ENCODE measurements around the gene OPN5. TPM values are rescaled to one million over a fixed set of nuclear protein-coding genes. Genes with fewer than 3 reads are reported as not detected.
"Not testable (repeated sequence)": the region's sequence is repeated elsewhere in the genome, so short reads cannot be mapped to it uniquely, and the experiment has no call there.

Gene OPN5
- total RNA-seq, 1 donor from 2014 or later = not detected

DNA sequence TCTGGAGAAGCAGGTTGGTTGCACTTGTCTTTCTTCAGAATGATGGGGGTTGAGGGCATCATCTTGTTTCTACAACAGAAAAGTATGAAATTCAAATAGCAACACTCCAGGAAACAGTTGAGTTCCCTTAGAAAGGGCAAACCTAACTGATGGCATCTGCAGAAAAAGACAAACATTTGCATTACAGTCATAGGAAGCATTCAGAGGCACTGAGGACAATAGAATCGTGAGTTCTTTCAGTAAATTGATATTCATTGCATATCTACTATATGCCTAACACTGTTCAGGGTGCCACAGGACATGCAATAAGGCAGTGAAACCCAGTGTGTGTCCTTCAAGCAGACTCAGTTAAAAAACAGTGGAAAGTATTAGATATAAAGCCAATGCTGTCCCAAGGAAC, 41.1 kb upstream of the OPN5 start:
- TF ChIP-seq, protein P1, sequence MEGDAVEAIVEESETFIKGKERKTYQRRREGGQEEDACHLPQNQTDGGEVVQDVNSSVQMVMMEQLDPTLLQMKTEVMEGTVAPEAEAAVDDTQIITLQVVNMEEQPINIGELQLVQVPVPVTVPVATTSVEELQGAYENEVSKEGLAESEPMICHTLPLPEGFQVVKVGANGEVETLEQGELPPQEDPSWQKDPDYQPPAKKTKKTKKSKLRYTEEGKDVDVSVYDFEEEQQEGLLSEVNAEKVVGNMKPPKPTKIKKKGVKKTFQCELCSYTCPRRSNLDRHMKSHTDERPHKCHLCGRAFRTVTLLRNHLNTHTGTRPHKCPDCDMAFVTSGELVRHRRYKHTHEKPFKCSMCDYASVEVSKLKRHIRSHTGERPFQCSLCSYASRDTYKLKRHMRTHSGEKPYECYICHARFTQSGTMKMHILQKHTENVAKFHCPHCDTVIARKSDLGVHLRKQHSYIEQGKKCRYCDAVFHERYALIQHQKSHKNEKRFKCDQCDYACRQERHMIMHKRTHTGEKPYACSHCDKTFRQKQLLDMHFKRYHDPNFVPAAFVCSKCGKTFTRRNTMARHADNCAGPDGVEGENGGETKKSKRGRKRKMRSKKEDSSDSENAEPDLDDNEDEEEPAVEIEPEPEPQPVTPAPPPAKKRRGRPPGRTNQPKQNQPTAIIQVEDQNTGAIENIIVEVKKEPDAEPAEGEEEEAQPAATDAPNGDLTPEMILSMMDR (IDR thresholded peaks at IDR 0.05; ENCODE audit: insufficient read depth, low read length, poor library complexity, severe bottlenecking) = no peak
- no peak for DNase-seq (ENCODE audit: low read depth)
- Histone ChIP-seq H3K4me3 (ENCODE audit: low read depth, low read length) (no peak overlapping the region), H3K36me3 (ENCODE audit: control insufficient read depth, insufficient read depth, low read length) (no peaks in the 10 kb centered on the region), H3K27me3 (ENCODE audit: control insufficient read depth, insufficient read depth, low read length) (no peaks in the 10 kb centered on the region)

- Histone ChIP-seq H3K27me3 (ENCODE audit: control insufficient read depth, insufficient read depth, low read length) (no peaks in the 10 kb centered on the region), H3K36me3 (ENCODE audit: control insufficient read depth, insufficient read depth, low read length) (no peaks in the 10 kb centered on the region), H3K4me3 (ENCODE audit: low read depth, low read length) (no peak overlapping the region)
- TF ChIP-seq, protein P1 (IDR thresholded peaks at IDR 0.05; ENCODE audit: insufficient read depth, low read length, poor library complexity, severe bottlenecking) = no peak
- DNase-seq (ENCODE audit: low read depth) = peak; percentile 64
Measured at GRCh38 chr6:47741807-47742206, 40.0 kb upstream of the OPN5 start.

DNA sequence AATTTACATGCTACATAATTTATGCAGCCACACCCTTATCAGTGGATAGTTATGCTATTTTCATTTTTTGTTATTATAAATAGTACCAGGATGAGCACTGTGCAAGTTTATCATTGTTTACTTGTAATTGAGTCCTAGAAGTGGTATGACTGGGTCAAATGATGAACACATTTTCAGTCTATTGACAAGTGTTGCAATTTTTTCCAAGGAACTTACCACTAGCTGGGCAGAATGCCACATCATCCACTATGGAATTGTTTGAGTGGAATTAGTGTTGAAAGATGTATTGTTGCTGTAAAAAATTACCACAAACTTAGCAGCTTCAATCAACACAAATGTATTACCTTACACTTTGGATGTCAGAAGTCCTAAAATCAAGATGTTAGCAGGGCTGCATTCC, 38.1 kb upstream of the OPN5 start:
- TF ChIP-seq, protein P1 (IDR thresholded peaks at IDR 0.05; ENCODE audit: insufficient read depth, low read length, poor library complexity, severe bottlenecking) = no peak
- no peak for DNase-seq (ENCODE audit: low read depth)
- no peaks in the 10 kb centered on the region for H3K27me3 ChIP-seq (ENCODE audit: control insufficient read depth, insufficient read depth, low read length)
- no peak overlapping the region for H3K4me3 ChIP-seq (ENCODE audit: low read depth, low read length)
- no peaks in the 10 kb centered on the region for H3K36me3 ChIP-seq (ENCODE audit: control insufficient read depth, insufficient read depth, low read length)

GRCh38 chr6:47745269-47745668, 36.6 kb upstream of the OPN5 start:
- not testable (repeated sequence) for H3K4me3 ChIP-seq (ENCODE audit: low read depth, low read length); DNase-seq (ENCODE audit: low read depth); H3K27me3 ChIP-seq (ENCODE audit: control insufficient read depth, insufficient read depth, low read length); H3K36me3 ChIP-seq (ENCODE audit: control insufficient read depth, insufficient read depth, low read length)

- no peak for DNase-seq (ENCODE audit: low read depth)
- Histone ChIP-seq H3K27me3 (ENCODE audit: control insufficient read depth, insufficient read depth, low read length) (no peaks in the 10 kb centered on the region), H3K36me3 (ENCODE audit: control insufficient read depth, insufficient read depth, low read length) (no peaks in the 10 kb centered on the region), H3K4me3 (ENCODE audit: low read depth, low read length) (no peak overlapping the region)
- TF ChIP-seq, protein P1 (IDR thresholded peaks at IDR 0.05; ENCODE audit: insufficient read depth, low read length, poor library complexity, severe bottlenecking) = no peak
Measured at GRCh38 chr6:47749757-47750156, 32.1 kb upstream of the OPN5 start.

GRCh38 chr6:47752801-47753200, 29.0 kb upstream of the OPN5 start:
- Histone ChIP-seq H3K36me3 (ENCODE audit: control insufficient read depth, insufficient read depth, low read length) (no peaks in the 10 kb centered on the region), H3K27me3 (ENCODE audit: control insufficient read depth, insufficient read depth, low read length) (no peaks in the 10 kb centered on the region), H3K4me3 (ENCODE audit: low read depth, low read length) (no peak overlapping the region)
- TF ChIP-seq, protein P1 (IDR thresholded peaks at IDR 0.05; ENCODE audit: insufficient read depth, low read length, poor library complexity, severe bottlenecking) = no peak
- no peak for DNase-seq (ENCODE audit: low read depth)

All from kidney epithelial cell (primary cell).